K562 (cell line): Measurements from ENCODE around the gene SEMA3F. TPM values are rescaled to one million over a fixed set of nuclear protein-coding genes. Genes with fewer than 3 reads are reported as not detected.

ENCODE experiments used
- DMBX1 ChIP-seq: fragments of 250-450 bp; sonication (Bioruptor Pico); IDR thresholded peaks from 2 replicates; pipeline ENCODE4 v1.8.0; 2022; ENCODE audit warnings: inconsistent platforms, mild to moderate bottlenecking, moderate library complexity, borderline replicate concordance
- ESRRB ChIP-seq: fragments of 250-450 bp; sonication (Bioruptor Pico); IDR thresholded peaks from 2 replicates; pipeline ENCODE4 v1.5.0; 2020; ENCODE audit warnings: mild to moderate bottlenecking, moderate library complexity, borderline replicate concordance
- FOSL1 ChIP-seq: fragments of 200-800 bp; sonication (Bioruptor generic); conservative IDR thresholded peaks from 2 replicates; pipeline ENCODE4 v1.6.1; 2016; ENCODE audit warnings: missing genetic modification characterization, missing compliant biosample characterization
- KLF6 ChIP-seq: fragments of 250-450 bp; sonication (Bioruptor Pico); IDR thresholded peaks from 2 replicates; pipeline ENCODE4 v1.4.0; 2020; ENCODE audit warnings: mild to moderate bottlenecking, moderate library complexity, borderline replicate concordance
- MAZ ChIP-seq, 2 experiments: fragments of 450-650 bp in 1 of 2; sonication (generic) in 1 of 2; formaldehyde crosslinking; IDR thresholded peaks in 1 of 2; conservative IDR thresholded peaks in 1 of 2; 2 replicates each; pipeline versions ENCODE4 v1.4.0 to v1.5.0; 2020; ENCODE audit warnings: mild to moderate bottlenecking in 1 of 2, missing genetic modification reagents in 1 of 2
- NEUROD1 ChIP-seq: fragments of 150-350 bp; IDR thresholded peaks from 2 replicates; pipeline ENCODE4 v1.6.1; 2014; ENCODE audit warnings: borderline replicate concordance, low read length, low read depth; ENCODE audit not compliant: partially characterized antibody
- SAFB2 ChIP-seq: fragments of 200-400 bp; formaldehyde crosslinking; IDR thresholded peaks from 2 replicates; pipeline ENCODE4 v1.6.1; 2018; ENCODE audit warnings: borderline replicate concordance, low read length, low read depth, moderate library complexity; ENCODE audit not compliant: severe bottlenecking
- SP1 ChIP-seq: sonication (generic); formaldehyde crosslinking; IDR thresholded peaks from 2 replicates; pipeline ENCODE4 v1.8.1; 2022; ENCODE audit warnings: mild to moderate bottlenecking, missing genetic modification reagents
- TCF7 ChIP-seq: sonication (generic); IDR thresholded peaks from 2 replicates; pipeline ENCODE4 v1.6.1; 2016; ENCODE audit warnings: antibody characterized with exemption, borderline replicate concordance
- ZNF174 ChIP-seq: fragments of 250-450 bp; sonication (Bioruptor Pico); IDR thresholded peaks from 2 replicates; pipeline ENCODE4 v1.4.0; 2020; ENCODE audit warnings: mild to moderate bottlenecking
- polyA plus RNA-seq, 8 experiments: library from polyadenylated mRNA; depleted of rRNA in 4 of 8; stranded (reverse) in 5 of 8; unstranded in 3 of 8; fragments of >200 nt; fragmentation: Nextera tagmentation in 2 of 8; fragmentation: Illumina TruSeq in 1 of 8; extraction: Ambion mirVana in 2 of 8; extraction: Trizol in 1 of 8; gene quantifications; 2 replicates each; pipeline versions ENCODE4 v1.2.1 to v1.2.3, GENCODE V29; 2011 to 2014; ENCODE audit warnings: inconsistent platforms in 1 of 8, missing spikeins in 1 of 8
- total RNA-seq, 7 experiments: library from RNA; depleted of rRNA in 6 of 7; stranded (reverse); fragments of >200 nt in 6 of 7; fragmentation: Illumina TruSeq in 2 of 7; extraction: Trizol in 2 of 7; gene quantifications; 2 replicates each; pipeline versions ENCODE4 v1.2.1 to v1.2.3, GENCODE V29; 2011 to 2021; ENCODE audit warnings: low replicate concordance in 1 of 7
- TF ChIP-seq, protein P1 (sequence below): fragments of 150-350 bp; conservative IDR thresholded peaks from 2 replicates; pipeline ENCODE4 v1.6.1; 2014; ENCODE audit warnings: low read length
- TF ChIP-seq, protein P2 (sequence below): IDR thresholded peaks from 3 replicates; pipeline ENCODE4 v1.6.1; 2011; ENCODE audit warnings: borderline replicate concordance, mild to moderate bottlenecking, moderate library complexity; ENCODE audit not compliant: insufficient read length; ENCODE audit errors: extremely low read depth
- TF ChIP-seq, protein P3 (sequence below), 2 experiments: fragments of 450-650 bp; IDR thresholded peaks; 2 replicates each; pipeline ENCODE4 v1.6.1; 2016
- TF ChIP-seq, protein P4 (sequence below): fragments of 250-450 bp; sonication (Bioruptor Pico); IDR thresholded peaks from 2 replicates; pipeline ENCODE4 v1.5.1; 2021; ENCODE audit warnings: mild to moderate bottlenecking
- TF ChIP-seq, protein P5 (sequence below): fragments of 450-650 bp; formaldehyde crosslinking; IDR thresholded peaks from 2 replicates; pipeline ENCODE4 v1.4.0; 2020; ENCODE audit warnings: mild to moderate bottlenecking, moderate library complexity

The SEMA3F gene
- total and polyA plus RNA-seq, 9 of the 15 experiments (the other 6 are each of a cell fraction or from before 2014, with no cell fraction given): 0.58 to 3.0 (median 2.0) TPM; not detected in 2

DNA sequence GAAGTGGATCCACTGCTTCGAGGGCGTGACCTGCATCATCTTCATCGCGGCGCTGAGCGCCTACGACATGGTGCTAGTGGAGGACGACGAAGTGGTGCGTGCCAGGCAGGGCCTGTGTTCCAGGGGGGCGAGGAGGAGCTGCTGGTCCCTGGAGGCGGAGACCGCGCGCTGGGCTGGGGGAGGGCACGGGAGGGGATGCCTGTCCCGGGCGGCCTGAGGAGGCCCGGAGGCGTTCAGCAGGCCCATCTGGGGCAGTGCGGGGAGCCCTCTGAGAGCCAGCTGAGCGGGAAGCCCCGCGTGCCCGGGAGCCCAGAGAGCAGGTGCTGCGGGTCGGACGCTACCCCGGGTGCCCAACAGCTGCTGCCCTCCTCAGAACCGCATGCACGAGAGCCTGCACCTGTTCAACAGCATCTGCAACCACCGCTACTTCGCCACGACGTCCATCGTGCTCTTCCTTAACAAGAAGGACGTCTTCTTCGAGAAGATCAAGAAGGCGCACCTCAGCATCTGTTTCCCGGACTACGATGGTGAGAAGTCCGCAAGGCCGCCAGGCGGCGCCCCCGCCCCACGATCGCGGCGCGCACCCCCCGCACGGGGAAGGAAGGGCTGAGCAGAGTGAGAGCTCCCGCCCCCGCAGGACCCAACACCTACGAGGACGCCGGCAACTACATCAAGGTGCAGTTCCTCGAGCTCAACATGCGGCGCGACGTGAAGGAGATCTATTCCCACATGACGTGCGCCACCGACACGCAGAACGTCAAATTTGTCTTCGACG, 39.2 kb downstream of the SEMA3F start (continued):
- TF ChIP-seq, protein P1, sequence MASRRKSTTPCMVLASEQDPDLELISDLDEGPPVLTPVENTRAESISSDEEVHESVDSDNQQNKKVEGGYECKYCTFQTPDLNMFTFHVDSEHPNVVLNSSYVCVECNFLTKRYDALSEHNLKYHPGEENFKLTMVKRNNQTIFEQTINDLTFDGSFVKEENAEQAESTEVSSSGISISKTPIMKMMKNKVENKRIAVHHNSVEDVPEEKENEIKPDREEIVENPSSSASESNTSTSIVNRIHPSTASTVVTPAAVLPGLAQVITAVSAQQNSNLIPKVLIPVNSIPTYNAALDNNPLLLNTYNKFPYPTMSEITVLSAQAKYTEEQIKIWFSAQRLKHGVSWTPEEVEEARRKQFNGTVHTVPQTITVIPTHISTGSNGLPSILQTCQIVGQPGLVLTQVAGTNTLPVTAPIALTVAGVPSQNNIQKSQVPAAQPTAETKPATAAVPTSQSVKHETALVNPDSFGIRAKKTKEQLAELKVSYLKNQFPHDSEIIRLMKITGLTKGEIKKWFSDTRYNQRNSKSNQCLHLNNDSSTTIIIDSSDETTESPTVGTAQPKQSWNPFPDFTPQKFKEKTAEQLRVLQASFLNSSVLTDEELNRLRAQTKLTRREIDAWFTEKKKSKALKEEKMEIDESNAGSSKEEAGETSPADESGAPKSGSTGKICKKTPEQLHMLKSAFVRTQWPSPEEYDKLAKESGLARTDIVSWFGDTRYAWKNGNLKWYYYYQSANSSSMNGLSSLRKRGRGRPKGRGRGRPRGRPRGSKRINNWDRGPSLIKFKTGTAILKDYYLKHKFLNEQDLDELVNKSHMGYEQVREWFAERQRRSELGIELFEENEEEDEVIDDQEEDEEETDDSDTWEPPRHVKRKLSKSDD: no peak
- no peak for TF ChIP-seq SAFB2
- no peak for TF ChIP-seq KLF6
- no peak for TF ChIP-seq TCF7
- TF ChIP-seq, protein P2, sequence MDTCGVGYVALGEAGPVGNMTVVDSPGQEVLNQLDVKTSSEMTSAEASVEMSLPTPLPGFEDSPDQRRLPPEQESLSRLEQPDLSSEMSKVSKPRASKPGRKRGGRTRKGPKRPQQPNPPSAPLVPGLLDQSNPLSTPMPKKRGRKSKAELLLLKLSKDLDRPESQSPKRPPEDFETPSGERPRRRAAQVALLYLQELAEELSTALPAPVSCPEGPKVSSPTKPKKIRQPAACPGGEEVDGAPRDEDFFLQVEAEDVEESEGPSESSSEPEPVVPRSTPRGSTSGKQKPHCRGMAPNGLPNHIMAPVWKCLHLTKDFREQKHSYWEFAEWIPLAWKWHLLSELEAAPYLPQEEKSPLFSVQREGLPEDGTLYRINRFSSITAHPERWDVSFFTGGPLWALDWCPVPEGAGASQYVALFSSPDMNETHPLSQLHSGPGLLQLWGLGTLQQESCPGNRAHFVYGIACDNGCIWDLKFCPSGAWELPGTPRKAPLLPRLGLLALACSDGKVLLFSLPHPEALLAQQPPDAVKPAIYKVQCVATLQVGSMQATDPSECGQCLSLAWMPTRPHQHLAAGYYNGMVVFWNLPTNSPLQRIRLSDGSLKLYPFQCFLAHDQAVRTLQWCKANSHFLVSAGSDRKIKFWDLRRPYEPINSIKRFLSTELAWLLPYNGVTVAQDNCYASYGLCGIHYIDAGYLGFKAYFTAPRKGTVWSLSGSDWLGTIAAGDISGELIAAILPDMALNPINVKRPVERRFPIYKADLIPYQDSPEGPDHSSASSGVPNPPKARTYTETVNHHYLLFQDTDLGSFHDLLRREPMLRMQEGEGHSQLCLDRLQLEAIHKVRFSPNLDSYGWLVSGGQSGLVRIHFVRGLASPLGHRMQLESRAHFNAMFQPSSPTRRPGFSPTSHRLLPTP: no peak
- TF ChIP-seq, protein P3, sequence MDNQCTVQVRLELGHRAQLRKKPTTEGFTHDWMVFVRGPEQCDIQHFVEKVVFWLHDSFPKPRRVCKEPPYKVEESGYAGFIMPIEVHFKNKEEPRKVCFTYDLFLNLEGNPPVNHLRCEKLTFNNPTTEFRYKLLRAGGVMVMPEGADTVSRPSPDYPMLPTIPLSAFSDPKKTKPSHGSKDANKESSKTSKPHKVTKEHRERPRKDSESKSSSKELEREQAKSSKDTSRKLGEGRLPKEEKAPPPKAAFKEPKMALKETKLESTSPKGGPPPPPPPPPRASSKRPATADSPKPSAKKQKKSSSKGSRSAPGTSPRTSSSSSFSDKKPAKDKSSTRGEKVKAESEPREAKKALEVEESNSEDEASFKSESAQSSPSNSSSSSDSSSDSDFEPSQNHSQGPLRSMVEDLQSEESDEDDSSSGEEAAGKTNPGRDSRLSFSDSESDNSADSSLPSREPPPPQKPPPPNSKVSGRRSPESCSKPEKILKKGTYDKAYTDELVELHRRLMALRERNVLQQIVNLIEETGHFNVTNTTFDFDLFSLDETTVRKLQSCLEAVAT (IDR thresholded peaks at IDR 0.05): no peak
- TF ChIP-seq ZNF174 (CRISPR knock-in tag): no peak
- TF ChIP-seq ESRRB (CRISPR knock-in tag): no peak
- TF ChIP-seq MAZ (CRISPR knock-in tag; conservative IDR thresholded peaks at IDR 0.05 in 1 of 2, IDR thresholded peaks at IDR 0.05 in 1 of 2): peak; percentile 71 to 90
- peak; percentile 69; the same call in 1 of the 2 replicates for TF ChIP-seq SP1 (CRISPR knock-in tag)
- TF ChIP-seq, protein P4, sequence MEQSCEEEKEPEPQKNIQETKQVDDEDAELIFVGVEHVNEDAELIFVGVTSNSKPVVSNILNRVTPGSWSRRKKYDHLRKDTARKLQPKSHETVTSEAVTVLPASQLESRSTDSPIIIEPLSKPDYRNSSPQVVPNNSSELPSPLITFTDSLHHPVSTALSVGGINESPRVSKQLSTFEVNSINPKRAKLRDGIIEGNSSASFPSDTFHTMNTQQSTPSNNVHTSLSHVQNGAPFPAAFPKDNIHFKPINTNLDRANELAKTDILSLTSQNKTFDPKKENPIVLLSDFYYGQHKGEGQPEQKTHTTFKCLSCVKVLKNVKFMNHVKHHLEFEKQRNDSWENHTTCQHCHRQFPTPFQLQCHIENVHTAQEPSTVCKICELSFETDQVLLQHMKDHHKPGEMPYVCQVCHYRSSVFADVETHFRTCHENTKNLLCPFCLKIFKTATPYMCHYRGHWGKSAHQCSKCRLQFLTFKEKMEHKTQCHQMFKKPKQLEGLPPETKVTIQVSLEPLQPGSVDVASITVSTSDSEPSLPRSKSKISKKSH: no peak
- TF ChIP-seq, protein P5, sequence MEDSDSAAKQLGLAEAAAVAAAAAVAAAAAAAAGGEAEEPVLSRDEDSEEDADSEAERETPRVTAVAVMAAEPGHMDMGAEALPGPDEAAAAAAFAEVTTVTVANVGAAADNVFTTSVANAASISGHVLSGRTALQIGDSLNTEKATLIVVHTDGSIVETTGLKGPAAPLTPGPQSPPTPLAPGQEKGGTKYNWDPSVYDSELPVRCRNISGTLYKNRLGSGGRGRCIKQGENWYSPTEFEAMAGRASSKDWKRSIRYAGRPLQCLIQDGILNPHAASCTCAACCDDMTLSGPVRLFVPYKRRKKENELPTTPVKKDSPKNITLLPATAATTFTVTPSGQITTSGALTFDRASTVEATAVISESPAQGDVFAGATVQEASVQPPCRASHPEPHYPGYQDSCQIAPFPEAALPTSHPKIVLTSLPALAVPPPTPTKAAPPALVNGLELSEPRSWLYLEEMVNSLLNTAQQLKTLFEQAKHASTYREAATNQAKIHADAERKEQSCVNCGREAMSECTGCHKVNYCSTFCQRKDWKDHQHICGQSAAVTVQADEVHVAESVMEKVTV (CRISPR knock-in tag): peak; percentile 91
- TF ChIP-seq NEUROD1: no peak
- TF ChIP-seq DMBX1 (CRISPR knock-in tag): no peak
- no peak for TF ChIP-seq FOSL1 (tag)
